MCF 10A (cell line): Measurements from ENCODE around the gene TNS3. TPM values are rescaled to one million over a fixed set of nuclear protein-coding genes. Genes with fewer than 3 reads are reported as not detected.

ENCODE experiments used
- BruUV-seq: library from RNA; stranded (reverse); fragments of 400-500 nt; replicated peaks from 2 replicates; lab custom pipeline; 2021; lab: Mats Ljungman, UMichigan
- CTCF ChIA-PET: fragments of 300-600 bp; sonication (Branson Sonifier 250); formaldehyde crosslinking; extraction: SDS; loops from one replicate; lab custom pipeline; 2021; ENCODE audit warnings: antibody characterized with exemption, inconsistent platforms; lab: Yijun Ruan, JAX
- POLR2A ChIA-PET: fragments of 300-600, 350-650 bp; sonication (Branson Sonifier 250); formaldehyde crosslinking; extraction: SDS; loops from one replicate; lab custom pipeline; 2020; ENCODE audit warnings: antibody characterized with exemption, inconsistent platforms; lab: Yijun Ruan, JAX
- DNase-seq: peaks from one replicate; pipeline ENCODE4 v3.0.0-alpha.2; 2018; ENCODE audit not compliant: unreplicated experiment
- H3K27ac Mint-ChIP-seq: one replicate; pipeline ENCODE4 v1.8.0; 2022; ENCODE audit warnings: mild to moderate bottlenecking, low read depth, mixed read lengths; ENCODE audit not compliant: unreplicated experiment
- H3K27me3 Mint-ChIP-seq: one replicate; pipeline ENCODE4 v1.8.0; 2022; ENCODE audit warnings: mixed read lengths; ENCODE audit not compliant: insufficient read depth, unreplicated experiment
- H3K36me3 Mint-ChIP-seq: one replicate; pipeline ENCODE4 v1.8.0; 2022; ENCODE audit warnings: mild to moderate bottlenecking, moderate library complexity, mixed read lengths; ENCODE audit not compliant: insufficient read depth, unreplicated experiment
- H3K4me1 Mint-ChIP-seq: one replicate; pipeline ENCODE4 v1.8.0; 2022; ENCODE audit warnings: mixed read lengths; ENCODE audit not compliant: insufficient read depth, unreplicated experiment
- H3K4me3 Mint-ChIP-seq: one replicate; pipeline ENCODE4 v1.8.0; 2022; ENCODE audit warnings: mild to moderate bottlenecking, moderate library complexity, mixed read lengths; ENCODE audit not compliant: unreplicated experiment
- H3K9me3 Mint-ChIP-seq: one replicate; pipeline ENCODE4 v1.8.0; 2022; ENCODE audit warnings: mixed read lengths; ENCODE audit not compliant: unreplicated experiment
- CTCF ChIP-seq: fragments of 200-600 bp; IDR thresholded peaks from one replicate; pipeline ENCODE4 v1.8.0; 2022; ENCODE audit warnings: antibody characterized with exemption, mild to moderate bottlenecking; ENCODE audit not compliant: unreplicated experiment
- intact Hi-C: fragments of 100-400 bp; cut with micrococcal nuclease; formaldehyde crosslinking; loops from 2 replicates; pipeline ENCODE4 v1.14.1; 2022
- total RNA-seq: library from RNA; stranded (reverse); gene quantifications from 2 replicates; pipeline ENCODE4 v1.2.3, GENCODE V29; 2022

Gene TNS3
- total RNA-seq, 1 experiment from 2014 or later: 30.1 TPM

- Mint-ChIP-seq H3K36me3 (no peaks in the 10 kb centered on the region), H3K27me3 (no peaks in the 10 kb centered on the region), H3K4me3 (peak overlapping the region; percentile 9), H3K9me3 (no peaks in the 10 kb centered on the region), H3K27ac (peak overlapping the region; percentile 77), H3K4me1 (peaks cover 41% of the 10 kb centered on the region)
- ChIA-PET POLR2A (interaction anchor here (0.9 to 2.7 kb wide), 4 partner anchors 9 to 116 kb away, joined by 3 to 10 read pairs (median 4); no protein-coding TSS in a partner anchor), CTCF (interaction anchor here (0.6 to 1.8 kb wide), 10 partner anchors 8 to 376 kb away, joined by 3 to 5 read pairs (median 4); no protein-coding TSS in a partner anchor)
- DNase-seq: no peak
- intact Hi-C loops: loop anchor here (5.0 to 10.0 kb wide), 2 partner anchors 120 to 213 kb away; no protein-coding TSS in a partner anchor
- BruUV-seq: no TSS peak
- no peak for TF ChIP-seq CTCF
Observed at GRCh38 chr7:47452295-47452694, 129.6 kb downstream of the TNS3 start.

GRCh38 chr7:47451851-47452205, 130.1 kb downstream of the TNS3 start:
- no peak for TF ChIP-seq CTCF
- peaks cover 3% of the 10 kb centered on the region for H3K36me3 Mint-ChIP-seq
- DNase-seq: no peak
- ChIA-PET CTCF (interaction anchor here (1.1 to 1.8 kb wide), 4 partner anchors 9 to 364 kb away, joined by 3 to 5 read pairs (median 5); no protein-coding TSS in a partner anchor), POLR2A (interaction anchor here (0.9 to 2.7 kb wide), 3 partner anchors 9 to 24 kb away, joined by 3 to 10 read pairs (median 3); no protein-coding TSS in a partner anchor)
- H3K4me3 Mint-ChIP-seq: peak overlapping the region; percentile 9
- peaks cover 46% of the 10 kb centered on the region for H3K4me1 Mint-ChIP-seq
- H3K9me3 Mint-ChIP-seq: no peaks in the 10 kb centered on the region
- no TSS peak for BruUV-seq
- H3K27ac Mint-ChIP-seq: peak overlapping the region; percentile 77
- intact Hi-C loops: loop anchor here (5.0 to 10.0 kb wide), 2 partner anchors 120 to 213 kb away; no protein-coding TSS in a partner anchor
- no peaks in the 10 kb centered on the region for H3K27me3 Mint-ChIP-seq

- intact Hi-C loops: loop anchor here (5.0 to 10.0 kb wide), 2 partner anchors 122 to 215 kb away; no protein-coding TSS in a partner anchor
- POLR2A ChIA-PET: no interaction called here
- TF ChIP-seq CTCF: no peak
Observed at GRCh38 chr7:47449810-47450590, 131.9 kb downstream of the TNS3 start.

GRCh38 chr7:47448971-47449370, 132.9 kb downstream of the TNS3 start:
- ChIA-PET CTCF (interaction anchor here (0.8 to 1.2 kb wide), 2 partner anchors 20 to 183 kb away, joined by 3 to 4 read pairs; no protein-coding TSS in a partner anchor), POLR2A (no interaction called here)
- TF ChIP-seq CTCF: no peak
- H3K36me3 Mint-ChIP-seq: peaks cover 13% of the 10 kb centered on the region
- H3K27me3 Mint-ChIP-seq: no peaks in the 10 kb centered on the region
- no peak overlapping the region for H3K4me3 Mint-ChIP-seq
- H3K27ac Mint-ChIP-seq: no peak overlapping the region
- BruUV-seq: no TSS peak
- H3K4me1 Mint-ChIP-seq: peaks cover 52% of the 10 kb centered on the region
- DNase-seq: no peak
- no peaks in the 10 kb centered on the region for H3K9me3 Mint-ChIP-seq
- intact Hi-C loops: no loop called here

More at GRCh38 chr7:47449810-47450590, 131.9 kb downstream of the TNS3 start:
- H3K4me1 Mint-ChIP-seq: peaks cover 51% of the 10 kb centered on the region
- no peak overlapping the region for H3K27ac Mint-ChIP-seq
- no TSS peak for BruUV-seq
- DNase-seq: no peak
- no peak overlapping the region for H3K4me3 Mint-ChIP-seq
- peaks cover 9% of the 10 kb centered on the region for H3K36me3 Mint-ChIP-seq
- H3K27me3 Mint-ChIP-seq: no peaks in the 10 kb centered on the region
- CTCF ChIA-PET: interaction anchor here (0.5 kb wide), 1 partner anchor 199 kb away, joined by 3 read pairs; no protein-coding TSS in a partner anchor
- H3K9me3 Mint-ChIP-seq: no peaks in the 10 kb centered on the region
